GM21360 (cell line): ENCODE data around the gene AAR2.

Source experiments
- ATAC-seq: cut with Tn5 transposase; IDR thresholded peaks from one replicate; pipeline ENCODE4 v1.9.1; 2021; ENCODE audit warnings: mild to moderate bottlenecking, moderate library complexity; ENCODE audit not compliant: unreplicated experiment

The AAR2 gene

GRCh38 chr20:36275441-36276189 is 39.3 kb downstream of the AAR2 start:
- no peak for ATAC-seq

GRCh38 chr20:36277546-36277945 is 41.3 kb downstream of the AAR2 start:
- no peak for ATAC-seq

GRCh38 chr20:36279362-36279761 is 43.1 kb downstream of the AAR2 start:
- ATAC-seq: no peak

- ATAC-seq: no peak
Measured at GRCh38 chr20:36279776-36280175, 43.5 kb downstream of the AAR2 start.

DNA sequence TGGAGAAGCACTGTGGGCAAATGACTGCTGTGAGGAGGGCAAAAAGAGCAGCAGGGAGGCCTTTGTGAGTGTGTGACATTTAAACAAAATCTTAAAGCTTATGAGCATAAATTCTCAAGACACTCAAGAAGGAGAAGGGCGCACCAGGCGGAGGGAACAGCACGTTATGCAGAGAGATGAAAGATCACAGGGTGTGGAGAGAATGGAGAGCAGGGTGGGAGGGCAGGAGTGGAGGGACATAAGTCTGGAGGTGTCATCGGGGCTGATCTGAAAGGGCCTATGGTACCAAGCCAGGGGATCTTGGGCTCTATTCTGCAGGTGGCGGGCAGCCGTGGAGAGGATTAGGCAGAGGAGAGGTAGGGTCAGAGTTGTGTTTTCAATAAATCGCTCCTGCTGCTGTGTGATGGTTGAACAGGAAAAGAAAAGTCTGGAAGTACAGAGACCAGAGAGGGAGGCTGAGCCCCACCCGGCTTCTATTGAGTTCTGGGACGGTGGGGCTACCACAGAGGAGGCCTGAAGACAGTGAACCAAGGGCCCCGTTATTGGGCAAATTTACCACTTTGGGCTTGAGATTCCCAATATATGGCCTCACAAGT is 45.6 kb downstream of the AAR2 start:
- no peak for ATAC-seq

- no peak for ATAC-seq
Measured at GRCh38 chr20:36284751-36285150, 48.5 kb downstream of the AAR2 start.

- ATAC-seq: no peak
Measured at GRCh38 chr20:36285746-36286447, 49.6 kb downstream of the AAR2 start.

DNA sequence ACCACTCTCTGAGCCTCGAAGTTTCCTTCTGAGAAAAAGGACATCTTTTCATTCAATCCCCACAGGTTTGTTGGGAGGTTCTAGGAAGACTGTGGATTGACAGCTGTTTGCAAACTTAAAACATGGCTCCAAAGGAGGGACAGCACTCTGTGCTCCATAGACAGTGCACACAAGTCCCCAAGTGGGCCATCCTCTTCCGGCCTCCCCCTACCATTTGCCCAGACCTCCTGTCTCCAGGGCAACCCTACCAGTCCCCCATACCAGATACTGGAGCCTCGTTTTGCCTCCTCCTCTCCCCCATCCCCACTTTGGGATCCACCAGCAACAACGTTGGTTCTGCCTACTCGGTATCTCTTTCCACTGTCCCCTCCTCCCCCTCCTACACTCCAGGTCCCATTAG is 61.4 kb downstream of the AAR2 start:
- ATAC-seq: no peak

GRCh38 chr20:36298061-36298460 is 61.8 kb downstream of the AAR2 start:
- ATAC-seq: no peak

DNA sequence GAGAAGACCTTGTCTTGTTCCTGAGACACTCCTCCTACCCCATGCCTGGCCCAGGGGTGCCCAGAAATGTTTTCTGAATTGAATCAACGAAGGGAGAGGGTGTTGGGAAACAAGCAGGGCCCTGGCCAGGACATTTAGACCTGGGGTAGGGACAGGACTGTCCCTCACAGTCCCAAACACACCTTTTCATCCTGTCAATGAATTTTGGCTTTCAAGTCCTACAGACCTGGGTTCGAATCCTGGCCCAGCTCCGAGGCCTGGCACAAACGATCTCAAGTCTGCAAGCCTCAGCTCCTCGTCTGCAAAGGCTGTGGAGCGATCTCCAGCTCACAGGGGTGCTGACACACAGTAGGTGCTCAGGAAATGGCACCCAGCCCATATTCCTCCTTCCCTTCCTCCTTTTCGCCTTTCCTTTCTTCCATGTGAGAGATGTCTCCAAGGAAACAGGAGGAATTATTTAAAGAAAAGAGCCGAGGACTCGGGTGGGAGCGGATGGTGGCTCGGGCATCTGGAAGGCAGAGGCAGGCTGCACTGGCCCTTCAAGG is 62.6 kb downstream of the AAR2 start:
- no peak for ATAC-seq

GRCh38 chr20:36299459-36299858 is 63.2 kb downstream of the AAR2 start:
- no peak for ATAC-seq

DNA sequence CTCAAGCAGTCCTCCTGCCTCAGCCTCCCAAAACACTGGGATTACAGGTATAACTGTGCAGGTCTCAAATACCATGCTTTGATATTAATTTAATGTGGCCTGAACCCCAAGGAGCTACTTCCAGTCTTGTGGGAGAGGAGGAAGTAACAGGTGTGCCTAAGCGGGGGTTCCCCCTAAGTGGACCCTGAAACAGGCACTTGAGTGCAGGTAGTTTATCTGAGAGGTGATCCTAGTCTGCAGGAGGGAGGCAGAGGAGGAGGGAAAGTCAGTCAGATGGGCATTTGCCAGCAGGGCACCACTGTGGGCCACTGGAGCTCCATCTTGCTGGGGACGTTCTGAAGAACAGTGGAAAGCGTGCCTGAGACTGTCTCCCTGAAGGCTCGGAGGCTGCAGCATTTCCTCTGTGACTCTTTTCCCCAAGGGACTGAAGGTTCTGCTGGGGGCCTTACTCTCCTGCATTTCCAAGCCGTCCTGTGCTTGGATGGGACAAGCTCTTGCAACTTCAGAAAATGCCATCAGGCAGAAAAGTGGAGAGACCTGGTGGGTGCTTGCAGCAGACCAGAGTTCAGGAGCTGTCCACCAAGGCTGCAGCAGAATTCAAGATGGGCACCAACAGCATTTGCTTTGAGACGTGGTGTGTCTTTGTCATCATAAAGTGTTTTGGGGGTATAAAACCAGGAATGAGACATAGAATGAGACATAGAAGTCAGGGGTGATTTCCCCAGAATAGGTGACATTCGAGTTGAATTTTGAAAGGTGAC is 65.3 kb downstream of the AAR2 start:
- ATAC-seq: no peak

DNA sequence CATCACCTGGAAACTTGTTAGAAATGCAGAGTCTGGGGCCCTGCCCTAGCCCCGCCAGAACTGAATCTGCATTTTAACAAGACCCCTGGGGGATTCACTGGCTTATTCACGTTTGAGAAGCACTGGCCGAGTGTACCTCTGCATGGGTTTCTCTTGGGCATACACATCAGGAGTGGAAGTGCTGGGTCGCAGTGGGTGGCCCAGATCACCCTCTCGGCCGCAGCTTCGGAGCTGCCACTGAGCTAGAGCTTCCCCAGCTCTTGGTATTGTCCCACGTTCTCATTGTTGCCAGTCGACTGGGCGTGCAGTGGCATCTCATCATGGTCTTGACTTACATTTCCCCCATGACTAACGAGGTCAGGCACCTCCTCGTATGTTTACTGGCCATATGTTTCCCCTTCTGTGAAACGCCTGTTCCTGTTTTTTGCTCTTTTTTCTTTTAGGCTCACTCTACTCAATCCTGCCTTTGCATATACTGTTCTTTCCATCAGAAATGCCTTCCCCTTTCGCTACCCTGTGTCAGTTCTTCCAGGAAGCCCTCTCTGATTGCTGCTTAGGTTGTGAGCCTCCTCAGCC is 66.8 kb downstream of the AAR2 start:
- no peak for ATAC-seq

GRCh38 chr20:36303831-36304230 is 67.6 kb downstream of the AAR2 start:
- ATAC-seq: no peak

DNA sequence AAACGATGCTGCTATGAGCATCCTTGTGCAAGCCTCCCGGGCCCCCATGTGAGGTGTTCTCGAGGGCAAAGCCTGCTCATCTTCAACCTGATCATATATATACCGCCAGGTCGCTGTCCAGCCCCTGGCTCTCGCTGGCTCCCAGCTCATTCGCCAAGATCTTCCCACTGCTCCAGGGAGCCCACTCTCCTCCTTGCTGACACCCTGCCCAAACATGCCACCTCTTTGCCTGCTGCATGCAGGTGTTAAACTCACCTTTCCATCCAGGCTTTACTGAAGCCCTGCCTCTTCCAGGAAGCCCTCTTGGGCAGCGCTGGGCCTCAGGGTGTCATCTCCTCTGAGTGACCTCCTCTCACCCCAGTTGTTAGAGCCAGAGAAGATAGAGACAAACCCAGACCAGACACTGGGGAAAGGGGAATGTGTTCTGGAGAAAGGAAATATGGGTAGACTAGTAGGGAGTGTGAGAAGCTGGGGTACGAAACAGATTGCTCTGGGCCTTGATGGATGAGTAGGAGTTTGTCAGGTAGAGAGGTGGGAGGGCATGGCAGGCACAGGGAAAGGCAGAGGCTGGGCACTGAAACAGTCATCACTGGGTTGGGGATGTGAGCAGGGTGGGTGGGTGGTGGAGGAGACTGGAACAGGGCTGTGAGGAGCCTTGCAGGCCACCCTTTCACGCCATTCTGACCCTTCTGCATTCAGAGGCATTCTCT is 68.7 kb downstream of the AAR2 start:
- ATAC-seq: no peak

DNA sequence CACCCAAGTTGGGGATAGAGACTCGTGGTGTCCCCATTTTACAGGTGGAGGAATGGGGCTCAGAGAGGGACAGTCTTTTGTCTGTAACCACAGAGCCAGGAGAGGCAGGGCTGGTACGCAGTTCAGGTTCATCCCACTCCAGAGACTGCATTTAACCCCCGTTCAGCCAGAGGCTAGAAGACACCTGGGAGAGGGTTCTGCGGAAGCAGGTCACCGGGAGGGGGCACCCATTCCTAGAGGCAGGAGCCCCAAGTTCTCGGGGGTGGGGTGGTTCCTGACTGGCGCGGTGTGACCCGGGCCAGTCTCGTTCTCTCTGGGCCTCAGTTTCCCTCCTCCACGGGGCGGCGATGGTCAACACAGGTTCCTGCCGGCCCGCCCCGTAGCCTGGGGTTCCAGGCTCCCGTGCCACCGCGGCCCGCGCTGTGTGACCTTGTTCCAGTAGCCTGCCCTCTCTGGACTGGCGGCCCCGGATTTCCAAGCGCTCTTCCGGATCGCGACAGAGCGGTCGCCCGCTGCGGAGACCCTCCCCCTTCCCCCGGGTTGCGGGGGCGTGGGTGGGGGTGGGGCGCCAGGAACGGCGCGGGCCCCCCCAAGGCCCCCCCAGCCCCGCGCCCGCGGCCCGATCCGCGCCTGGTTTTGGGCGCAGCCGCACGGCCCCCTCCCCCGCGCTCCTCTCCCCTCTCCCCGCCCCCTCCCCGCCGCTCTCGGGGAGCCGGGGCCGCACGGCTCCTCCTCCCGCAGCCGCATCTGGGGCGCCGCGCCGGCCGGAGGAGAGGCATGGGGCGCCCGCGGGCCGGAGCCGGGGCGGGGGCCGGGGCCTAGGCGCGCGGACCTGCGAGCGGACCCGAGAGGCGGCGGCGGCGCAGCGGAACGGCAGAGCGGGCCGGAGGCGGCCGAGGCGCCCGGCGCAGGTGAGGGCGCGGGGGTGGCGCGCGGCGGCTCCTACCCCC is 69.6 kb downstream of the AAR2 start, which contains the start of gene DLGAP4:
Gene DLGAP4 (plus strand): TSS at position 738 of the 950 bp plus-strand sequence. CDS start 125,379 bp downstream, outside the sequence.
- no peak for ATAC-seq
